ENCODE data around the gene KRT5. TPM values are rescaled to one million over a fixed set of nuclear protein-coding genes. Genes with fewer than 3 reads are reported as not detected.

The KRT5 gene
- total RNA-seq, 1 donor from 2014 or later = 1.6 TPM

DNA sequence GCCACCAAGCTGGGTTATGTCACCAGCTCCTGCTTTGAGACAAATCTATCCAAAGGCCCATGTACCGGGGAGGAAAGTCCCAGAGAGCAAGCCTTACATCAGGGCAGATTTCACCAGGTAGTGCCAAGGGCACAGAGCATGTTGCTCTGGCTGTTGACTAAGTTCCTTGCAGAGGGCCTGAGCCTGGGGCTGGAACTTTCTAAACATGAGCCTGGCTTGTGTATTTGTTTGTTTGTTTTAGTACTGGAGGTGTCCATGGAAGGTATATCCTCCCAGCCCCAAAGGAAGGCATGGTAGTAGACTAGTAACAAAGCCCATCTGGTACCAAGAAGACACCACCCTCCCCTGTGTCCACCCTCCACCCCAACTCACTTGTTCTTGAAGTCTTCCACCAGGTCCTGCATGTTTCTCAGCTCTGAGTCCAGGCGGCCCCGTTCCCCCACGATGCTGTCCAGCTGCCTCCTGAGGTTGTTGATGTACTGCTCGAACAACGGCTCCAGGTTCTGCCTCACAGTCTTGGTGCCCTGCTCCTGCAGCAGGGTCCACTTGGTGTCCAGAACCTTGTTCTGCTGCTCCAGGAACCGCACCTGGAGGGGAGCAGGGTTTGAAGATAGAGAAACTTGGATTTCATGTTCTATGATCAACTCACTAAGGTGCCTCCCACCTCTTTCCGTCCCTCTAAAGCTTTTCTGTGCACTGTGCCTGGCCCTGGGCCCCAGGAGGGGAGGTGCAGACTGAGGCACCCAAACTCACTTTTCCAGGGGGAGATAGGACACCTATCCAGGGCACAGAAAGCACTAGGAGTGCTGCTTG, 1.4 kb downstream of the KRT5 start:
- no peaks in the 10 kb centered on the region for H3K27me3 ChIP-seq
- H3K27ac ChIP-seq = no peak overlapping the region
- no peak overlapping the region for H3K4me3 ChIP-seq
- no peak for TF ChIP-seq CTCF (IDR thresholded peaks at IDR 0.05)
- H3K36me3 ChIP-seq = no peaks in the 10 kb centered on the region
- H3K4me1 ChIP-seq = no peaks in the 10 kb centered on the region
- intact Hi-C loops (cut with DNase I) = no loop called here
- H3K9me3 ChIP-seq = no peaks in the 10 kb centered on the region
- DNase-seq (ENCODE audit: low spot score in 2 of 2) = no peak

DNA sequence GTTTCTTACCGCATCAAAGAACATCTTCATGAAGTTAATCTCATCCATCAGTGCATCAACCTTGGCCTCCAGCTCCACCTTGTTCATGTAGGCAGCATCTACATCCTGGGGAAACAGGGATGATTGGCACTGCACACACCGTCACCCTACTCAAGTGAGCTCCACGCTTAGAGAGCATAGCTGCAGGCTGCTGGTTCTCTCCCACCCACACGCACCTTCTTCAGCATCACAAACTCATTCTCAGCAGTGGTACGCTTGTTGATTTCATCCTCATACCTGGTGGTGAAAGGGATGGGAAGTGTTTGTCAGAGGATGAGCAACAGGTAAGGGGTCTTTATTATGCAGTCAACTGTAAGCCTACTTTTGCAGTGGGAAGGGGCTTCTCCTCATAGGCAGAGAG, 2.3 kb downstream of the KRT5 start:
- no peak for DNase-seq (ENCODE audit: low spot score in 2 of 2)
- H3K4me1 ChIP-seq = no peaks in the 10 kb centered on the region
- TF ChIP-seq CTCF (IDR thresholded peaks at IDR 0.05) = no peak
- no peaks in the 10 kb centered on the region for H3K36me3 ChIP-seq
- no peak overlapping the region for H3K4me3 ChIP-seq
- H3K27ac ChIP-seq = no peak overlapping the region
- intact Hi-C loops (cut with DNase I) = no loop called here
- no peaks in the 10 kb centered on the region for H3K9me3 ChIP-seq
- no peaks in the 10 kb centered on the region for H3K27me3 ChIP-seq

- H3K9me3 ChIP-seq = no peaks in the 10 kb centered on the region
- H3K27me3 ChIP-seq = no peaks in the 10 kb centered on the region
- H3K4me3 ChIP-seq = no peak overlapping the region
- no peak overlapping the region for H3K27ac ChIP-seq
- no peaks in the 10 kb centered on the region for H3K4me1 ChIP-seq
- H3K36me3 ChIP-seq = no peaks in the 10 kb centered on the region
- no peak for TF ChIP-seq CTCF (IDR thresholded peaks at IDR 0.05)
- no peak for DNase-seq (ENCODE audit: low spot score in 2 of 2)
- intact Hi-C loops (cut with DNase I) = no loop called here
These were observed 3.0 kb downstream of the KRT5 start for GRCh38 chr12:52517005-52517835.

DNA sequence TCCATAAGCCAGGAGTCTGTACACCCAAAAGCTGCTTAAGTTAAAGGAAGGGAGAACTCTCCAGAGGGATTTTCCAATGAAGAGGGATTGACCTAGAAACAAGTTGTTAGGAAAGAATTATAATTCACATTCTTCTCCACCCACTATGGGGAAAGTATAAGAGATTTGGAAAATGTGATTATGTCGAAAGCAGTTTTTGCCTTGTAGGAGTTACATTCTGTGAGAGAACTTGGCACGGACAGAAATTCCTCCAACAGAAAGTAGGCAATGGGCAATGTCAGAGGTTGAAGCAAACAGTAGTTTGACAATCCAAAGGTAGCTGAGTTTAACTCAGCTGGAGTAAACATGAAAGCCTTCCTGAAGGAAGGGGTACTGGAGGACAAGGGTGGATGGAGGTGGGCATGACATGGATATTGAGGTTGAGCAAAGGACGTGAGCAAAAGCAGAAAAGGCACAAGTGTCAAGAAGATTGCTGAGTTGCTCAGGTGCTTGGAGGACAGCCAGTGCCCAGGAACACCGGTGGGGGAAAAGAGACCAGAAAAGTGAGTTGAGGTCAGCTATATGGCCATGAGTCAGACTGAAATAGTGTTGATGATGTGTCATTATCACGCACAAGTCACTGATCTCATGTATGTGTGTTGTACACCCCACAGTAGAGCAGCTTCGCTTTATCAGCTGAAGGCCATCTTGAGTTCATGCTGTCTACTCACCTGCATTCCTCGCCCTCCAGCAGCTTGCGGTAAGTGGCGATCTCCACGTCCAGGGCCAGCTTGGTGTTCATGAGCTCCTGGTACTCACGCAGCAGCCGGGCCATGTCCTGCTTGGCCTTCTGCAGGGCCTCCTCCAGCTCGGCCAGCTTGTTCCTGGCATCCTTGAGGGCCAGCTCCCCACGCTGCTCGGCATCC, 4.0 kb downstream of the KRT5 start:
- Histone ChIP-seq H3K27me3 (no peaks in the 10 kb centered on the region), H3K36me3 (no peaks in the 10 kb centered on the region), H3K9me3 (peaks cover 0 to 2% of the 10 kb centered on the region in 2 donors), H3K4me1 (no peaks in the 10 kb centered on the region), H3K27ac (no peak overlapping the region), H3K4me3 (no peak overlapping the region)
- intact Hi-C loops (cut with DNase I) = no loop called here
- TF ChIP-seq CTCF (IDR thresholded peaks at IDR 0.05) = no peak
- DNase-seq (ENCODE audit: low spot score in 2 of 2) = no peak

DNA sequence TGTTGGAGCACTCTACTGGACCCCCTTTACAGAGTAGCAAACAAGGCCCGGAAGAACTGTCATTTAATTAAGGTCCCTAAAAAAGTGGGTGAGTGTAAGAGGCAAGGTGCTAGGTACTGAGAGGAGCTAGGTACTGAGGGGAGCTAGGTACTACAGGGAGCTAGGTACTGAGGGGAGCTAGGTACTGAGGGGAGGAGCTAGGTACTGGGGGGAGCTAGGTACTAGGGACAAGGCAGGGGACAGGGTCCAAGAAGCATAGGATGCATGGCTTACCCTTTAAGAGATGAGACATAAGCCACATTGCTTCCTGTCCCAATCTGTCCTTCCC, 4.9 kb downstream of the KRT5 start:
- TF ChIP-seq CTCF (IDR thresholded peaks at IDR 0.05) = no peak
- Histone ChIP-seq H3K4me1 (no peaks in the 10 kb centered on the region), H3K9me3 (peaks cover 0 to 6% of the 10 kb centered on the region in 2 donors), H3K4me3 (no peak overlapping the region), H3K27ac (no peak overlapping the region), H3K27me3 (no peaks in the 10 kb centered on the region), H3K36me3 (no peaks in the 10 kb centered on the region)
- no peak for DNase-seq (ENCODE audit: low spot score in 2 of 2)
- intact Hi-C loops (cut with DNase I) = no loop called here
